ENCODE data around the gene LRIT2. TPM values are rescaled to one million over a fixed set of nuclear protein-coding genes. Genes with fewer than 3 reads are reported as not detected.

The LRIT2 gene
- total and polyA plus RNA-seq, 9 of the 15 experiments (the other 6 are each of a cell fraction or from before 2014, with no cell fraction given) = not detected

DNA sequence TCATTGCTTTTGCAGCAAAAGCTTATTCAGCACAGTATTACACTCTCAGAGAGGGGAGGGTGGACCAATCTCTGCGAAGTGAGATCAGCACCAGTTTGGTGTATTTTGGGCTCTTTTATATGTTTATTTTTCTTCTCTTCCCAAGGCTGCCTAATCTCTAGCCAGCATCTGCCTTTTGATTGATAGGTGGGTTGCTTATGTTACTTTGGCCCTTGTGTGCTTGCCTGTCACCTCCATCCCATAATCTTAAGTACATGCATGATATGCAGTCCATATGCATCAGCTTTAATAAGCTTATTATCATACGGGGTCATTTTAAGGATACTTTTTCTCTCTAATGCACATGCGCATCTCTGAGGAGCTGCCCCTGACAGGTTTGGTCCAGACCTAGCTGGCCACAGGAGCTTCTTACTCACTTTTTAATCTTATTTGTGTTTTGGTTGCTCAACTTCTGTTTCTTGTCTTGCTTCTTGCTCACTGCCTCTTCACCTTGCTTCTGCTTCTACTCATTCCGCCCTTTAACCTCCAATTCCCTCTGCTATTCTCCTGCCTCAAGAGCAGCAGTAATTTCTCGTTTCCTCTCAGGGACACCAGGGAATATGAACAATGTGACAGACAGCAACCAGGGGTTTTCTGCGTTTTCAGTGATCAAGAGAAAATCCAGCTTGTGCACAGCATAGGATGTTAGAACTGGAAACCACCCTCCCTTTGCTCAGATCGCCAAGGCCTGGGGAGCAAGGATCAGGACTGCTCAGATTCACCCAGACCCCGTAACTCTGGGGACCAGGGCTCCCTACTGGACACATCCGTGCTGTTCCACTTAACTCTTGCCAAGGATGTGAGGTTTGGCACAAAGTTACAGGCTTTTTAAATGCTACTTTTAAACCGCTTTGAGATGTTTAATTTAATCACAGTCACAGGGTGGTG lies 29.5 kb upstream of the LRIT2 start (continued):
- TF ChIP-seq, protein P1, sequence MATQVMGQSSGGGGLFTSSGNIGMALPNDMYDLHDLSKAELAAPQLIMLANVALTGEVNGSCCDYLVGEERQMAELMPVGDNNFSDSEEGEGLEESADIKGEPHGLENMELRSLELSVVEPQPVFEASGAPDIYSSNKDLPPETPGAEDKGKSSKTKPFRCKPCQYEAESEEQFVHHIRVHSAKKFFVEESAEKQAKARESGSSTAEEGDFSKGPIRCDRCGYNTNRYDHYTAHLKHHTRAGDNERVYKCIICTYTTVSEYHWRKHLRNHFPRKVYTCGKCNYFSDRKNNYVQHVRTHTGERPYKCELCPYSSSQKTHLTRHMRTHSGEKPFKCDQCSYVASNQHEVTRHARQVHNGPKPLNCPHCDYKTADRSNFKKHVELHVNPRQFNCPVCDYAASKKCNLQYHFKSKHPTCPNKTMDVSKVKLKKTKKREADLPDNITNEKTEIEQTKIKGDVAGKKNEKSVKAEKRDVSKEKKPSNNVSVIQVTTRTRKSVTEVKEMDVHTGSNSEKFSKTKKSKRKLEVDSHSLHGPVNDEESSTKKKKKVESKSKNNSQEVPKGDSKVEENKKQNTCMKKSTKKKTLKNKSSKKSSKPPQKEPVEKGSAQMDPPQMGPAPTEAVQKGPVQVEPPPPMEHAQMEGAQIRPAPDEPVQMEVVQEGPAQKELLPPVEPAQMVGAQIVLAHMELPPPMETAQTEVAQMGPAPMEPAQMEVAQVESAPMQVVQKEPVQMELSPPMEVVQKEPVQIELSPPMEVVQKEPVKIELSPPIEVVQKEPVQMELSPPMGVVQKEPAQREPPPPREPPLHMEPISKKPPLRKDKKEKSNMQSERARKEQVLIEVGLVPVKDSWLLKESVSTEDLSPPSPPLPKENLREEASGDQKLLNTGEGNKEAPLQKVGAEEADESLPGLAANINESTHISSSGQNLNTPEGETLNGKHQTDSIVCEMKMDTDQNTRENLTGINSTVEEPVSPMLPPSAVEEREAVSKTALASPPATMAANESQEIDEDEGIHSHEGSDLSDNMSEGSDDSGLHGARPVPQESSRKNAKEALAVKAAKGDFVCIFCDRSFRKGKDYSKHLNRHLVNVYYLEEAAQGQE (IDR thresholded peaks at IDR 0.05; ENCODE audit: borderline replicate concordance) = peak; percentile 97
- TF ChIP-seq, protein P1 (CRISPR knock-in tag; IDR thresholded peaks at IDR 0.05; ENCODE audit: low read depth) = no peak
- TF ChIP-seq KLF16 (IDR thresholded peaks at IDR 0.05) = peak; percentile 94
- TF ChIP-seq NFE2 (IDR thresholded peaks at IDR 0.05; ENCODE audit: low read depth) = no peak
- TF ChIP-seq LEF1 (IDR thresholded peaks at IDR 0.05) = peak; percentile 34; the same call in 1 of the 2 replicates
- TF ChIP-seq, protein P2, sequence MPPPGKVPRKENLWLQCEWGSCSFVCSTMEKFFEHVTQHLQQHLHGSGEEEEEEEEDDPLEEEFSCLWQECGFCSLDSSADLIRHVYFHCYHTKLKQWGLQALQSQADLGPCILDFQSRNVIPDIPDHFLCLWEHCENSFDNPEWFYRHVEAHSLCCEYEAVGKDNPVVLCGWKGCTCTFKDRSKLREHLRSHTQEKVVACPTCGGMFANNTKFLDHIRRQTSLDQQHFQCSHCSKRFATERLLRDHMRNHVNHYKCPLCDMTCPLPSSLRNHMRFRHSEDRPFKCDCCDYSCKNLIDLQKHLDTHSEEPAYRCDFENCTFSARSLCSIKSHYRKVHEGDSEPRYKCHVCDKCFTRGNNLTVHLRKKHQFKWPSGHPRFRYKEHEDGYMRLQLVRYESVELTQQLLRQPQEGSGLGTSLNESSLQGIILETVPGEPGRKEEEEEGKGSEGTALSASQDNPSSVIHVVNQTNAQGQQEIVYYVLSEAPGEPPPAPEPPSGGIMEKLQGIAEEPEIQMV (tag; conservative IDR thresholded peaks at IDR 0.05; ENCODE audit: low read depth) = no peak
- peak; percentile 36; the same call in 1 of the 2 replicates for TF ChIP-seq GATA2 (CRISPR knock-in tag; IDR thresholded peaks at IDR 0.05)
- TF ChIP-seq TCF3 (CRISPR knock-in tag; IDR thresholded peaks at IDR 0.05) = peak; percentile 22; the same call in 1 of the 2 replicates
- TF ChIP-seq, protein P3, sequence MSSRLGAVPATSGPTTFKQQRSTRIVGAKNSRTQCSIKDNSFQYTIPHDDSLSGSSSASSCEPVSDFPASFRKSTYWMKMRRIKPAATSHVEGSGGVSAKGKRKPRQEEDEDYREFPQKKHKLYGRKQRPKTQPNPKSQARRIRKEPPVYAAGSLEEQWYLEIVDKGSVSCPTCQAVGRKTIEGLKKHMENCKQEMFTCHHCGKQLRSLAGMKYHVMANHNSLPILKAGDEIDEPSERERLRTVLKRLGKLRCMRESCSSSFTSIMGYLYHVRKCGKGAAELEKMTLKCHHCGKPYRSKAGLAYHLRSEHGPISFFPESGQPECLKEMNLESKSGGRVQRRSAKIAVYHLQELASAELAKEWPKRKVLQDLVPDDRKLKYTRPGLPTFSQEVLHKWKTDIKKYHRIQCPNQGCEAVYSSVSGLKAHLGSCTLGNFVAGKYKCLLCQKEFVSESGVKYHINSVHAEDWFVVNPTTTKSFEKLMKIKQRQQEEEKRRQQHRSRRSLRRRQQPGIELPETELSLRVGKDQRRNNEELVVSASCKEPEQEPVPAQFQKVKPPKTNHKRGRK (tag; IDR thresholded peaks at IDR 0.05) = peak; percentile 34; the same call in 1 of the 2 replicates

All from K562 (cell line).